Measurements from ENCODE around the gene FMNL2. TPM values are rescaled to one million over a fixed set of nuclear protein-coding genes. Genes with fewer than 3 reads are reported as not detected.

Gene FMNL2
- total RNA-seq, 2 experiments from 2014 or later = 2.2 TPM

- no peak overlapping the region for H3K4me3 Mint-ChIP-seq
- H3K9me3 Mint-ChIP-seq = no peaks in the 10 kb centered on the region
- ChIA-PET CTCF (interaction anchor here (0.6 to 4.0 kb wide), 47 partner anchors 9 to 612 kb away, joined by 3 to 63 read pairs (median 4); partner anchors contain the start of gene STAM2), POLR2A (interaction anchor here (1.6 kb wide), 1 partner anchor 458 kb away, joined by 5 read pairs; no protein-coding TSS in a partner anchor)
- peaks cover 7% of the 10 kb centered on the region for H3K27me3 Mint-ChIP-seq
- intact Hi-C loops (cut with micrococcal nuclease) = loop anchor here (1.0 to 10.0 kb wide), 5 partner anchors 213 to 598 kb away; partner anchors contain the start of gene FMNL2
- H3K4me1 Mint-ChIP-seq (ENCODE audit: low read depth) = no peaks in the 10 kb centered on the region
- DNase-seq = peak; percentile 69
- no peak overlapping the region for H3K27ac Mint-ChIP-seq
- no peaks in the 10 kb centered on the region for H3K36me3 Mint-ChIP-seq
Measured at GRCh38 chr2:152635635-152636298, 300.8 kb downstream of the FMNL2 start.

GRCh38 chr2:152637251-152637650, 302.3 kb downstream of the FMNL2 start:
- POLR2A ChIA-PET = no interaction called here
- no peak overlapping the region for H3K4me3 Mint-ChIP-seq
- CTCF ChIA-PET = interaction anchor here (3.4 kb wide), 1 partner anchor 461 kb away, joined by 14 read pairs; the partner anchor contains the start of gene STAM2
- intact Hi-C loops (cut with micrococcal nuclease) = loop anchor here (5.0 to 10.0 kb wide), 2 partner anchors 215 to 302 kb away; partner anchors contain the start of gene FMNL2
- H3K27ac Mint-ChIP-seq = no peak overlapping the region
- no peaks in the 10 kb centered on the region for H3K9me3 Mint-ChIP-seq
- peaks cover 7% of the 10 kb centered on the region for H3K27me3 Mint-ChIP-seq
- no peaks in the 10 kb centered on the region for H3K4me1 Mint-ChIP-seq (ENCODE audit: low read depth)
- no peaks in the 10 kb centered on the region for H3K36me3 Mint-ChIP-seq
- DNase-seq = no peak

- Mint-ChIP-seq H3K27me3 (peaks cover 7% of the 10 kb centered on the region), H3K27ac (no peak overlapping the region), H3K4me1 (ENCODE audit: low read depth) (no peaks in the 10 kb centered on the region), H3K9me3 (no peaks in the 10 kb centered on the region), H3K4me3 (no peak overlapping the region), H3K36me3 (no peaks in the 10 kb centered on the region)
- ChIA-PET CTCF (interaction anchor here (1.7 to 3.4 kb wide), 2 partner anchors 39 to 462 kb away, joined by 4 to 14 read pairs; partner anchors contain the start of gene STAM2), POLR2A (interaction anchor here (0.6 kb wide), 1 partner anchor 462 kb away, joined by 3 read pairs; no protein-coding TSS in a partner anchor)
- DNase-seq = no peak
- intact Hi-C loops (cut with micrococcal nuclease) = loop anchor here (5.0 to 10.0 kb wide), 2 partner anchors 216 to 303 kb away; partner anchors contain the start of gene FMNL2
Measured at GRCh38 chr2:152638056-152638455, 303.1 kb downstream of the FMNL2 start.

- CTCF ChIA-PET = interaction anchor here (1.1 to 3.4 kb wide), 3 partner anchors 39 to 612 kb away, joined by 3 to 14 read pairs (median 4); partner anchors contain the start of gene STAM2
Measured at GRCh38 chr2:152638590-152638989, 303.6 kb downstream of the FMNL2 start.

GRCh38 chr2:152644189-152644873, 309.4 kb downstream of the FMNL2 start:
- Mint-ChIP-seq H3K9me3 (no peaks in the 10 kb centered on the region), H3K4me3 (no peak overlapping the region), H3K4me1 (ENCODE audit: low read depth) (no peaks in the 10 kb centered on the region), H3K27me3 (no peaks in the 10 kb centered on the region), H3K27ac (no peak overlapping the region), H3K36me3 (peaks cover 4% of the 10 kb centered on the region)
- intact Hi-C loops (cut with micrococcal nuclease) = no loop called here
- ChIA-PET CTCF (interaction anchor here (1.1 to 2.4 kb wide), 2 partner anchors 9 to 73 kb away, joined by 3 to 21 read pairs; no protein-coding TSS in a partner anchor), POLR2A (no interaction called here)
- no peak for DNase-seq

More at GRCh38 chr2:152638590-152638989, 303.6 kb downstream of the FMNL2 start:
- no peak for DNase-seq
- H3K4me3 Mint-ChIP-seq = no peak overlapping the region
- POLR2A ChIA-PET = no interaction called here
- intact Hi-C loops (cut with micrococcal nuclease) = loop anchor here (5.0 to 10.0 kb wide), 2 partner anchors 216 to 304 kb away; partner anchors contain the start of gene FMNL2
- H3K27ac Mint-ChIP-seq = no peak overlapping the region
- H3K4me1 Mint-ChIP-seq (ENCODE audit: low read depth) = no peaks in the 10 kb centered on the region
- H3K27me3 Mint-ChIP-seq = peaks cover 7% of the 10 kb centered on the region
- H3K9me3 Mint-ChIP-seq = no peaks in the 10 kb centered on the region
- no peaks in the 10 kb centered on the region for H3K36me3 Mint-ChIP-seq

GRCh38 chr2:152646264-152646663, 311.3 kb downstream of the FMNL2 start:
- H3K27me3 Mint-ChIP-seq = no peaks in the 10 kb centered on the region
- peaks cover 4% of the 10 kb centered on the region for H3K36me3 Mint-ChIP-seq
- H3K27ac Mint-ChIP-seq = no peak overlapping the region
- no peaks in the 10 kb centered on the region for H3K9me3 Mint-ChIP-seq
- DNase-seq = no peak
- no peaks in the 10 kb centered on the region for H3K4me1 Mint-ChIP-seq (ENCODE audit: low read depth)
- intact Hi-C loops (cut with micrococcal nuclease) = no loop called here
- ChIA-PET CTCF (interaction anchor here (0.9 kb wide), 1 partner anchor 11 kb away, joined by 4 read pairs; no protein-coding TSS in a partner anchor), POLR2A (no interaction called here)
- no peak overlapping the region for H3K4me3 Mint-ChIP-seq

GRCh38 chr2:152646775-152647174, 311.8 kb downstream of the FMNL2 start:
- H3K4me3 Mint-ChIP-seq = no peak overlapping the region
- H3K36me3 Mint-ChIP-seq = peaks cover 4% of the 10 kb centered on the region
- CTCF ChIA-PET = interaction anchor here (0.9 to 1.1 kb wide), 2 partner anchors 11 to 15 kb away, joined by 4 read pairs; no protein-coding TSS in a partner anchor
- no peaks in the 10 kb centered on the region for H3K27me3 Mint-ChIP-seq
- no peaks in the 10 kb centered on the region for H3K4me1 Mint-ChIP-seq (ENCODE audit: low read depth)
- POLR2A ChIA-PET = no interaction called here
- no peak for DNase-seq
- no peaks in the 10 kb centered on the region for H3K9me3 Mint-ChIP-seq
- intact Hi-C loops (cut with micrococcal nuclease) = no loop called here
- no peak overlapping the region for H3K27ac Mint-ChIP-seq

- H3K9me3 Mint-ChIP-seq = no peaks in the 10 kb centered on the region
- no peaks in the 10 kb centered on the region for H3K4me1 Mint-ChIP-seq (ENCODE audit: low read depth)
- CTCF ChIA-PET = interaction anchor here (1.1 to 2.4 kb wide), 2 partner anchors 12 to 16 kb away, joined by 4 to 9 read pairs; no protein-coding TSS in a partner anchor
- H3K36me3 Mint-ChIP-seq = peaks cover 6% of the 10 kb centered on the region
- H3K27me3 Mint-ChIP-seq = no peaks in the 10 kb centered on the region
- intact Hi-C loops (cut with micrococcal nuclease) = no loop called here
- no peak overlapping the region for H3K4me3 Mint-ChIP-seq
- POLR2A ChIA-PET = no interaction called here
- DNase-seq = no peak
- no peak overlapping the region for H3K27ac Mint-ChIP-seq
Measured at GRCh38 chr2:152647552-152647951, 312.6 kb downstream of the FMNL2 start.

- intact Hi-C loops (cut with micrococcal nuclease) = no loop called here
- Mint-ChIP-seq H3K9me3 (no peaks in the 10 kb centered on the region), H3K27ac (no peak overlapping the region), H3K4me3 (no peak overlapping the region), H3K4me1 (ENCODE audit: low read depth) (no peaks in the 10 kb centered on the region), H3K27me3 (no peaks in the 10 kb centered on the region), H3K36me3 (peaks cover 7% of the 10 kb centered on the region)
- no peak for DNase-seq
- CTCF ChIA-PET = interaction anchor here (0.9 to 2.4 kb wide), 2 partner anchors 11 to 13 kb away, joined by 4 to 9 read pairs; no protein-coding TSS in a partner anchor
- POLR2A ChIA-PET = no interaction called here
Measured at GRCh38 chr2:152648336-152648735, 313.4 kb downstream of the FMNL2 start.

- Mint-ChIP-seq H3K4me3 (no peak overlapping the region), H3K4me1 (ENCODE audit: low read depth) (no peaks in the 10 kb centered on the region), H3K27ac (no peak overlapping the region), H3K36me3 (peaks cover 10% of the 10 kb centered on the region), H3K27me3 (no peaks in the 10 kb centered on the region), H3K9me3 (no peaks in the 10 kb centered on the region)
- no peak for DNase-seq
- ChIA-PET POLR2A (no interaction called here), CTCF (no interaction called here)
- intact Hi-C loops (cut with micrococcal nuclease) = no loop called here
Measured at GRCh38 chr2:152649997-152650396, 315.0 kb downstream of the FMNL2 start.

- POLR2A ChIA-PET = no interaction called here
- DNase-seq = no peak
- peaks cover under 1% of the 10 kb centered on the region for H3K4me1 Mint-ChIP-seq (ENCODE audit: low read depth)
- CTCF ChIA-PET = no interaction called here
- H3K27ac Mint-ChIP-seq = no peak overlapping the region
- H3K27me3 Mint-ChIP-seq = no peaks in the 10 kb centered on the region
- no peak overlapping the region for H3K4me3 Mint-ChIP-seq
- H3K36me3 Mint-ChIP-seq = peaks cover 13% of the 10 kb centered on the region
- no peaks in the 10 kb centered on the region for H3K9me3 Mint-ChIP-seq
- intact Hi-C loops (cut with micrococcal nuclease) = no loop called here
Measured at GRCh38 chr2:152650768-152651371, 315.9 kb downstream of the FMNL2 start.

- intact Hi-C loops (cut with micrococcal nuclease) = no loop called here
- ChIA-PET POLR2A (no interaction called here), CTCF (interaction anchor here (1.0 kb wide), 1 partner anchor 15 kb away, joined by 4 read pairs; no protein-coding TSS in a partner anchor)
- Mint-ChIP-seq H3K9me3 (no peaks in the 10 kb centered on the region), H3K36me3 (peaks cover 17% of the 10 kb centered on the region), H3K27me3 (no peaks in the 10 kb centered on the region), H3K4me3 (no peak overlapping the region), H3K4me1 (ENCODE audit: low read depth) (peaks cover 8% of the 10 kb centered on the region), H3K27ac (no peak overlapping the region)
- no peak for DNase-seq
Measured at GRCh38 chr2:152651834-152652233, 316.9 kb downstream of the FMNL2 start.

Data from activated CD4-positive, alpha-beta memory T cell treated with anti-CD3 and anti-CD28 coated beads for 36 hours (primary cell).